ENCODE data around the gene HTT. TPM values are rescaled to one million over a fixed set of nuclear protein-coding genes. Genes with fewer than 3 reads are reported as not detected.

HTT gene
- total and polyA plus RNA-seq, 9 of the 15 experiments (the other 6 are each of a cell fraction or from before 2014, with no cell fraction given): 0.66 to 31.6 (median 14.7) TPM

DNA sequence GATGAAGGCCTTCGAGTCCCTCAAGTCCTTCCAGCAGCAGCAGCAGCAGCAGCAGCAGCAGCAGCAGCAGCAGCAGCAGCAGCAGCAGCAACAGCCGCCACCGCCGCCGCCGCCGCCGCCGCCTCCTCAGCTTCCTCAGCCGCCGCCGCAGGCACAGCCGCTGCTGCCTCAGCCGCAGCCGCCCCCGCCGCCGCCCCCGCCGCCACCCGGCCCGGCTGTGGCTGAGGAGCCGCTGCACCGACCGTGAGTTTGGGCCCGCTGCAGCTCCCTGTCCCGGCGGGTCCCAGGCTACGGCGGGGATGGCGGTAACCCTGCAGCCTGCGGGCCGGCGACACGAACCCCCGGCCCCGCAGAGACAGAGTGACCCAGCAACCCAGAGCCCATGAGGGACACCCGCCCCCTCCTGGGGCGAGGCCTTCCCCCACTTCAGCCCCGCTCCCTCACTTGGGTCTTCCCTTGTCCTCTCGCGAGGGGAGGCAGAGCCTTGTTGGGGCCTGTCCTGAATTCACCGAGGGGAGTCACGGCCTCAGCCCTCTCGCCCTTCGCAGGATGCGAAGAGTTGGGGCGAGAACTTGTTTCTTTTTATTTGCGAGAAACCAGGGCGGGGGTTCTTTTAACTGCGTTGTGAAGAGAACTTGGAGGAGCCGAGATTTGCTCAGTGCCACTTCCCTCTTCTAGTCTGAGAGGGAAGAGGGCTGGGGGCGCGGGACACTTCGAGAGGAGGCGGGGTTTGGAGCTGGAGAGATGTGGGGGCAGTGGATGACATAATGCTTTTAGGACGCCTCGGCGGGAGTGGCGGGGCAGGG lies 568 bp downstream of the HTT start (continued):
- TF ChIP-seq, protein P1, sequence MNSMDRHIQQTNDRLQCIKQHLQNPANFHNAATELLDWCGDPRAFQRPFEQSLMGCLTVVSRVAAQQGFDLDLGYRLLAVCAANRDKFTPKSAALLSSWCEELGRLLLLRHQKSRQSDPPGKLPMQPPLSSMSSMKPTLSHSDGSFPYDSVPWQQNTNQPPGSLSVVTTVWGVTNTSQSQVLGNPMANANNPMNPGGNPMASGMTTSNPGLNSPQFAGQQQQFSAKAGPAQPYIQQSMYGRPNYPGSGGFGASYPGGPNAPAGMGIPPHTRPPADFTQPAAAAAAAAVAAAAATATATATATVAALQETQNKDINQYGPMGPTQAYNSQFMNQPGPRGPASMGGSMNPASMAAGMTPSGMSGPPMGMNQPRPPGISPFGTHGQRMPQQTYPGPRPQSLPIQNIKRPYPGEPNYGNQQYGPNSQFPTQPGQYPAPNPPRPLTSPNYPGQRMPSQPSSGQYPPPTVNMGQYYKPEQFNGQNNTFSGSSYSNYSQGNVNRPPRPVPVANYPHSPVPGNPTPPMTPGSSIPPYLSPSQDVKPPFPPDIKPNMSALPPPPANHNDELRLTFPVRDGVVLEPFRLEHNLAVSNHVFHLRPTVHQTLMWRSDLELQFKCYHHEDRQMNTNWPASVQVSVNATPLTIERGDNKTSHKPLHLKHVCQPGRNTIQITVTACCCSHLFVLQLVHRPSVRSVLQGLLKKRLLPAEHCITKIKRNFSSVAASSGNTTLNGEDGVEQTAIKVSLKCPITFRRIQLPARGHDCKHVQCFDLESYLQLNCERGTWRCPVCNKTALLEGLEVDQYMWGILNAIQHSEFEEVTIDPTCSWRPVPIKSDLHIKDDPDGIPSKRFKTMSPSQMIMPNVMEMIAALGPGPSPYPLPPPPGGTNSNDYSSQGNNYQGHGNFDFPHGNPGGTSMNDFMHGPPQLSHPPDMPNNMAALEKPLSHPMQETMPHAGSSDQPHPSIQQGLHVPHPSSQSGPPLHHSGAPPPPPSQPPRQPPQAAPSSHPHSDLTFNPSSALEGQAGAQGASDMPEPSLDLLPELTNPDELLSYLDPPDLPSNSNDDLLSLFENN (IDR thresholded peaks at IDR 0.05; ENCODE audit: low read depth in 2 of 2, low read length in 2 of 2): no peak
- TF ChIP-seq ZNF589 (CRISPR knock-in tag; IDR thresholded peaks at IDR 0.05; ENCODE audit: low read depth) (no peak), SP1 (CRISPR knock-in tag; IDR thresholded peaks at IDR 0.05) (peak; percentile 52), EP400 (IDR thresholded peaks at IDR 0.05) (no peak), ETV5 (CRISPR knock-in tag; IDR thresholded peaks at IDR 0.05; ENCODE audit: low read depth) (0 out of 2 replicates have a peak, but pooled peaks have one; percentile 31), ZNF316 (IDR thresholded peaks at IDR 0.05) (no peak), RFX5 (IDR thresholded peaks at IDR 0.05; ENCODE audit: low read depth, low read length) (no peak), ZNF583 (CRISPR knock-in tag; IDR thresholded peaks at IDR 0.05) (no peak), MAFF (IDR thresholded peaks at IDR 0.05; ENCODE audit: low read length) (no peak), SLC30A9 (CRISPR knock-in tag; IDR thresholded peaks at IDR 0.05) (no peak), THRAP3 (IDR thresholded peaks at IDR 0.05; ENCODE audit: borderline replicate concordance) (no peak), NR4A1 (CRISPR knock-in tag; IDR thresholded peaks at IDR 0.05) (no peak), NR4A1 (tag; IDR thresholded peaks at IDR 0.05) (no peak), NFYB (IDR thresholded peaks at IDR 0.05; ENCODE audit: extremely low read depth, insufficient read length) (no peak), ZNF699 (CRISPR knock-in tag; IDR thresholded peaks at IDR 0.05; ENCODE audit: insufficient replicate concordance) (no peak), TAL1 (IDR thresholded peaks at IDR 0.05) (no peak), CAMTA2 (CRISPR knock-in tag; conservative IDR thresholded peaks at IDR 0.05) (no peak), SETDB1 (IDR thresholded peaks at IDR 0.05; ENCODE audit: low read length) (no peak)
- TF ChIP-seq, protein P2, sequence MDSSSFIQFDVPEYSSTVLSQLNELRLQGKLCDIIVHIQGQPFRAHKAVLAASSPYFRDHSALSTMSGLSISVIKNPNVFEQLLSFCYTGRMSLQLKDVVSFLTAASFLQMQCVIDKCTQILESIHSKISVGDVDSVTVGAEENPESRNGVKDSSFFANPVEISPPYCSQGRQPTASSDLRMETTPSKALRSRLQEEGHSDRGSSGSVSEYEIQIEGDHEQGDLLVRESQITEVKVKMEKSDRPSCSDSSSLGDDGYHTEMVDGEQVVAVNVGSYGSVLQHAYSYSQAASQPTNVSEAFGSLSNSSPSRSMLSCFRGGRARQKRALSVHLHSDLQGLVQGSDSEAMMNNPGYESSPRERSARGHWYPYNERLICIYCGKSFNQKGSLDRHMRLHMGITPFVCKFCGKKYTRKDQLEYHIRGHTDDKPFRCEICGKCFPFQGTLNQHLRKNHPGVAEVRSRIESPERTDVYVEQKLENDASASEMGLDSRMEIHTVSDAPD (CRISPR knock-in tag; IDR thresholded peaks at IDR 0.05): no peak
- TF ChIP-seq, protein P3, sequence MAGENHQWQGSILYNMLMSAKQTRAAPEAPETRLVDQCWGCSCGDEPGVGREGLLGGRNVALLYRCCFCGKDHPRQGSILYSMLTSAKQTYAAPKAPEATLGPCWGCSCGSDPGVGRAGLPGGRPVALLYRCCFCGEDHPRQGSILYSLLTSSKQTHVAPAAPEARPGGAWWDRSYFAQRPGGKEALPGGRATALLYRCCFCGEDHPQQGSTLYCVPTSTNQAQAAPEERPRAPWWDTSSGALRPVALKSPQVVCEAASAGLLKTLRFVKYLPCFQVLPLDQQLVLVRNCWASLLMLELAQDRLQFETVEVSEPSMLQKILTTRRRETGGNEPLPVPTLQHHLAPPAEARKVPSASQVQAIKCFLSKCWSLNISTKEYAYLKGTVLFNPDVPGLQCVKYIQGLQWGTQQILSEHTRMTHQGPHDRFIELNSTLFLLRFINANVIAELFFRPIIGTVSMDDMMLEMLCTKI (IDR thresholded peaks at IDR 0.05; ENCODE audit: partially characterized antibody): no peak
- TF ChIP-seq, protein P4, sequence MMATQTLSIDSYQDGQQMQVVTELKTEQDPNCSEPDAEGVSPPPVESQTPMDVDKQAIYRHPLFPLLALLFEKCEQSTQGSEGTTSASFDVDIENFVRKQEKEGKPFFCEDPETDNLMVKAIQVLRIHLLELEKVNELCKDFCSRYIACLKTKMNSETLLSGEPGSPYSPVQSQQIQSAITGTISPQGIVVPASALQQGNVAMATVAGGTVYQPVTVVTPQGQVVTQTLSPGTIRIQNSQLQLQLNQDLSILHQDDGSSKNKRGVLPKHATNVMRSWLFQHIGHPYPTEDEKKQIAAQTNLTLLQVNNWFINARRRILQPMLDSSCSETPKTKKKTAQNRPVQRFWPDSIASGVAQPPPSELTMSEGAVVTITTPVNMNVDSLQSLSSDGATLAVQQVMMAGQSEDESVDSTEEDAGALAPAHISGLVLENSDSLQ (IDR thresholded peaks at IDR 0.05): 0 out of 2 replicates have a peak, but pooled peaks have one; percentile 13
- TF ChIP-seq, protein P5, sequence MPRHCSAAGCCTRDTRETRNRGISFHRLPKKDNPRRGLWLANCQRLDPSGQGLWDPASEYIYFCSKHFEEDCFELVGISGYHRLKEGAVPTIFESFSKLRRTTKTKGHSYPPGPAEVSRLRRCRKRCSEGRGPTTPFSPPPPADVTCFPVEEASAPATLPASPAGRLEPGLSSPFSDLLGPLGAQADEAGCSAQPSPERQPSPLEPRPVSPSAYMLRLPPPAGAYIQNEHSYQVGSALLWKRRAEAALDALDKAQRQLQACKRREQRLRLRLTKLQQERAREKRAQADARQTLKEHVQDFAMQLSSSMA (CRISPR knock-in tag; IDR thresholded peaks at IDR 0.05): no peak
